WTC11 (cell line): ENCODE results near the gene PPP1R37. TPM values are rescaled to one million over a fixed set of nuclear protein-coding genes. Genes with fewer than 3 reads are reported as not detected.

Experiments used
- ATAC-seq: fragments of 200-7000 bp; cut with Tn5 transposase; 2 replicates; pipeline ENCODE4 v1.10.0; 2021; ENCODE audit warnings: mild to moderate bottlenecking, moderate library complexity
- CTCF ChIA-PET: fragments of 300-600 bp; sonication (Branson Sonifier 250); formaldehyde crosslinking; loops from one replicate; lab custom pipeline; 2021; ENCODE audit warnings: antibody characterized with exemption; lab: Charles Lee
- POLR2A ChIA-PET: fragments of 350-600 bp; sonication (Branson Sonifier 250); formaldehyde crosslinking; loops from one replicate; lab custom pipeline; 2021; ENCODE audit warnings: antibody characterized with exemption; lab: Charles Lee
- DNase-seq: peaks from one replicate; pipeline ENCODE4 v3.0.0; 2021; ENCODE audit warnings: low spot score
- H3K27ac Mint-ChIP-seq: 2 replicates; pipeline ENCODE4 v1.8.0; 2021; ENCODE audit warnings: mixed read lengths
- H3K27me3 Mint-ChIP-seq: 2 replicates; pipeline ENCODE4 v1.8.0; 2021; ENCODE audit warnings: low read depth, mild to moderate bottlenecking, moderate library complexity, mixed read lengths
- H3K36me3 Mint-ChIP-seq: 2 replicates; pipeline ENCODE4 v1.8.0; 2021; ENCODE audit warnings: mixed read lengths
- H3K4me1 Mint-ChIP-seq: 2 replicates; pipeline ENCODE4 v1.8.0; 2022; ENCODE audit warnings: mixed read lengths
- H3K4me3 Mint-ChIP-seq: 2 replicates; pipeline ENCODE4 v1.8.0; 2021; ENCODE audit warnings: mild to moderate bottlenecking, moderate library complexity, mixed read lengths
- H3K9me3 Mint-ChIP-seq: 2 replicates; pipeline ENCODE4 v1.8.0; 2021; ENCODE audit warnings: mixed read lengths
- ATF6 ChIP-seq: sonication (generic); formaldehyde crosslinking; IDR thresholded peaks from 2 replicates; pipeline ENCODE4 v1.8.1; 2023; ENCODE audit warnings: mild to moderate bottlenecking, missing genetic modification reagents
- FOXJ3 ChIP-seq: sonication (generic); formaldehyde crosslinking; IDR thresholded peaks from 2 replicates; pipeline ENCODE4 v1.9.0; 2021; ENCODE audit warnings: missing genetic modification reagents, mild to moderate bottlenecking, borderline replicate concordance
- GABPB1 ChIP-seq: sonication (generic); formaldehyde crosslinking; IDR thresholded peaks from 2 replicates; pipeline ENCODE4 v1.8.1; 2023; ENCODE audit warnings: mild to moderate bottlenecking, missing genetic modification reagents
- HMGXB4 ChIP-seq: sonication (generic); formaldehyde crosslinking; IDR thresholded peaks from 2 replicates; pipeline ENCODE4 v1.8.1; 2023; ENCODE audit warnings: mild to moderate bottlenecking, moderate library complexity, missing genetic modification reagents
- IRF1 ChIP-seq: sonication (generic); formaldehyde crosslinking; IDR thresholded peaks from 2 replicates; pipeline ENCODE4 v1.8.0; 2023; ENCODE audit warnings: missing genetic modification reagents
- IRF2 ChIP-seq: sonication (generic); formaldehyde crosslinking; IDR thresholded peaks from 2 replicates; pipeline ENCODE4 v1.8.0; 2022; ENCODE audit warnings: low read depth, missing genetic modification reagents, borderline replicate concordance
- JUN ChIP-seq: sonication (generic); formaldehyde crosslinking; IDR thresholded peaks from 2 replicates; pipeline ENCODE4 v1.8.0; 2023; ENCODE audit warnings: mild to moderate bottlenecking, missing genetic modification reagents
- NFATC4 ChIP-seq: fragments of 250-450 bp; sonication (Bioruptor Pico); IDR thresholded peaks from 2 replicates; pipeline ENCODE4 v1.9.0; 2021; ENCODE audit warnings: mild to moderate bottlenecking
- NFYB ChIP-seq: sonication (generic); formaldehyde crosslinking; conservative IDR thresholded peaks from 2 replicates; pipeline ENCODE4 v1.8.0; 2022; ENCODE audit warnings: low read depth, missing genetic modification reagents
- NR3C1 ChIP-seq: sonication (generic); formaldehyde crosslinking; conservative IDR thresholded peaks from 2 replicates; pipeline ENCODE4 v1.8.1; 2023; ENCODE audit warnings: low read depth, mild to moderate bottlenecking, missing genetic modification reagents
- PRRX2 ChIP-seq: fragments of 250-450 bp; sonication (Bioruptor Pico); IDR thresholded peaks from 2 replicates; pipeline ENCODE4 v1.8.0; 2021; ENCODE audit warnings: mild to moderate bottlenecking
- SMAD4 ChIP-seq: sonication (generic); formaldehyde crosslinking; IDR thresholded peaks from 2 replicates; pipeline ENCODE4 v1.8.0; 2022; ENCODE audit warnings: mild to moderate bottlenecking, missing genetic modification reagents
- SOX15 ChIP-seq: fragments of 250-450 bp; sonication (Bioruptor Pico); IDR thresholded peaks from 2 replicates; pipeline ENCODE4 v1.9.0; 2021; ENCODE audit warnings: mild to moderate bottlenecking
- ZBTB21 ChIP-seq: sonication (generic); formaldehyde crosslinking; IDR thresholded peaks from 2 replicates; pipeline ENCODE4 v1.8.1; 2023; ENCODE audit warnings: mild to moderate bottlenecking, missing genetic modification reagents, borderline replicate concordance
- ZNF121 ChIP-seq: sonication (generic); formaldehyde crosslinking; IDR thresholded peaks from 2 replicates; pipeline ENCODE4 v1.8.0; 2023; ENCODE audit warnings: missing genetic modification reagents
- ZNF232 ChIP-seq: sonication (generic); formaldehyde crosslinking; IDR thresholded peaks from 2 replicates; pipeline ENCODE4 v1.8.0; 2022; ENCODE audit warnings: mild to moderate bottlenecking, missing genetic modification reagents
- ZNF416 ChIP-seq: fragments of 250-450 bp; sonication (Bioruptor Pico); IDR thresholded peaks from 2 replicates; pipeline ENCODE4 v1.9.0; 2021; ENCODE audit warnings: mild to moderate bottlenecking, inconsistent platforms
- ZNF423 ChIP-seq: fragments of 250-450 bp; sonication (Bioruptor Pico); IDR thresholded peaks from 2 replicates; pipeline ENCODE4 v2.1.2; 2022; ENCODE audit warnings: mild to moderate bottlenecking, moderate library complexity
- total RNA-seq: library from RNA; stranded (reverse); gene quantifications from 3 replicates; pipeline ENCODE4 v1.2.3, GENCODE V29; 2021
- TF ChIP-seq, protein P1 (sequence below): sonication (generic); formaldehyde crosslinking; IDR thresholded peaks from 2 replicates; pipeline ENCODE4 v1.8.1; 2022; ENCODE audit warnings: mild to moderate bottlenecking, missing genetic modification reagents, moderate library complexity, borderline replicate concordance
- TF ChIP-seq, protein P2 (sequence below): sonication (generic); formaldehyde crosslinking; IDR thresholded peaks from 2 replicates; pipeline ENCODE4 v1.8.1; 2022; ENCODE audit warnings: mild to moderate bottlenecking, moderate library complexity, missing genetic modification reagents
- TF ChIP-seq, protein P3 (sequence below): sonication (generic); formaldehyde crosslinking; IDR thresholded peaks from 2 replicates; pipeline ENCODE4 v1.8.0; 2022; ENCODE audit warnings: mild to moderate bottlenecking, missing genetic modification reagents
- TF ChIP-seq, protein P4 (sequence below): sonication (generic); formaldehyde crosslinking; IDR thresholded peaks from 2 replicates; pipeline ENCODE4 v1.8.0; 2022; ENCODE audit warnings: mild to moderate bottlenecking, missing genetic modification reagents
- TF ChIP-seq, protein P5 (sequence below): fragments of 250-450 bp; sonication (Bioruptor Pico); IDR thresholded peaks from 2 replicates; pipeline ENCODE4 v2.1.2; 2022; ENCODE audit warnings: mild to moderate bottlenecking, moderate library complexity

PPP1R37 gene
- total RNA-seq, 1 experiment from 2014 or later = 35.4 TPM

DNA sequence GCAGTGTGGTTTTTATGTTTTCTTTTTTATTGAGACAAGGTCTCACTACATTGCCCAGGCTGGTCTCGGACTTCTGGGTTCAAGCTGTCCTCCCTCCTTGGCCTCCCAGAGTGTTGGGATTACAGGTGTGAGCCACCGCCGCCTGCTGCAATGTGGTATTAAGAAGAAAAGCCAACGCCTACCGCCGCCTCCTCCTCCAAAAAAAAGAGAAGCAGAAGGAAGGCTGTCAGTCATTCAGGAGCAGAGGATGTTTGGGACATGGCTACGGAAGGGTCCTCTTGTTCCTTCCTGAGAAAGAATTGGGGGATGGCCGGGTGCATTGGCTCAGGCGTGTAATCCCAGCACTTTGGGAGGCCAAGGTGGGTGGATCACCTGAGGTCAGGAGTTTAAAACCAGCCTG lies 1.2 kb downstream of the PPP1R37 start:
- POLR2A ChIA-PET = no interaction called here

GRCh38 chr19:45094707-45095106 lies 1.7 kb downstream of the PPP1R37 start:
- CTCF ChIA-PET = no interaction called here
- Mint-ChIP-seq H3K9me3 (no peaks in the 10 kb centered on the region), H3K27ac (peak overlapping the region; percentile 48), H3K27me3 (no peaks in the 10 kb centered on the region), H3K4me3 (peak overlapping the region; percentile 84), H3K4me1 (peaks cover 73% of the 10 kb centered on the region), H3K36me3 (peaks cover 9% of the 10 kb centered on the region; the same call in 1 of the 2 replicates)
- POLR2A ChIA-PET = no interaction called here
- DNase-seq (no peak), ATAC-seq (no peak)
- TF ChIP-seq GABPB1 (CRISPR knock-in tag) = no peak
- no peak for TF ChIP-seq IRF1
- TF ChIP-seq NFATC4 (CRISPR knock-in tag) = no peak
- TF ChIP-seq, protein P1, sequence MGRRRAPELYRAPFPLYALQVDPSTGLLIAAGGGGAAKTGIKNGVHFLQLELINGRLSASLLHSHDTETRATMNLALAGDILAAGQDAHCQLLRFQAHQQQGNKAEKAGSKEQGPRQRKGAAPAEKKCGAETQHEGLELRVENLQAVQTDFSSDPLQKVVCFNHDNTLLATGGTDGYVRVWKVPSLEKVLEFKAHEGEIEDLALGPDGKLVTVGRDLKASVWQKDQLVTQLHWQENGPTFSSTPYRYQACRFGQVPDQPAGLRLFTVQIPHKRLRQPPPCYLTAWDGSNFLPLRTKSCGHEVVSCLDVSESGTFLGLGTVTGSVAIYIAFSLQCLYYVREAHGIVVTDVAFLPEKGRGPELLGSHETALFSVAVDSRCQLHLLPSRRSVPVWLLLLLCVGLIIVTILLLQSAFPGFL = no peak
- no peak for TF ChIP-seq JUN
- TF ChIP-seq NR3C1 (CRISPR knock-in tag) = no peak
- no peak for TF ChIP-seq PRRX2 (CRISPR knock-in tag)
- TF ChIP-seq NFYB (CRISPR knock-in tag) = no peak
- TF ChIP-seq, protein P2, sequence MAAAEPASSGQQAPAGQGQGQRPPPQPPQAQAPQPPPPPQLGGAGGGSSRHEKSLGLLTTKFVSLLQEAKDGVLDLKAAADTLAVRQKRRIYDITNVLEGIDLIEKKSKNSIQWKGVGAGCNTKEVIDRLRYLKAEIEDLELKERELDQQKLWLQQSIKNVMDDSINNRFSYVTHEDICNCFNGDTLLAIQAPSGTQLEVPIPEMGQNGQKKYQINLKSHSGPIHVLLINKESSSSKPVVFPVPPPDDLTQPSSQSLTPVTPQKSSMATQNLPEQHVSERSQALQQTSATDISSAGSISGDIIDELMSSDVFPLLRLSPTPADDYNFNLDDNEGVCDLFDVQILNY (CRISPR knock-in tag) = no peak
- TF ChIP-seq, protein P3, sequence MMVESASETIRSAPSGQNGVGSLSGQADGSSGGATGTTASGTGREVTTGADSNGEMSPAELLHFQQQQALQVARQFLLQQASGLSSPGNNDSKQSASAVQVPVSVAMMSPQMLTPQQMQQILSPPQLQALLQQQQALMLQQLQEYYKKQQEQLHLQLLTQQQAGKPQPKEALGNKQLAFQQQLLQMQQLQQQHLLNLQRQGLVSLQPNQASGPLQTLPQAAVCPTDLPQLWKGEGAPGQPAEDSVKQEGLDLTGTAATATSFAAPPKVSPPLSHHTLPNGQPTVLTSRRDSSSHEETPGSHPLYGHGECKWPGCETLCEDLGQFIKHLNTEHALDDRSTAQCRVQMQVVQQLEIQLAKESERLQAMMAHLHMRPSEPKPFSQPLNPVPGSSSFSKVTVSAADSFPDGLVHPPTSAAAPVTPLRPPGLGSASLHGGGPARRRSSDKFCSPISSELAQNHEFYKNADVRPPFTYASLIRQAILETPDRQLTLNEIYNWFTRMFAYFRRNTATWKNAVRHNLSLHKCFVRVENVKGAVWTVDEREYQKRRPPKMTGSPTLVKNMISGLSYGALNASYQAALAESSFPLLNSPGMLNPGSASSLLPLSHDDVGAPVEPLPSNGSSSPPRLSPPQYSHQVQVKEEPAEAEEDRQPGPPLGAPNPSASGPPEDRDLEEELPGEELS (CRISPR knock-in tag) = no peak
- TF ChIP-seq IRF2 (CRISPR knock-in tag) = no peak
- TF ChIP-seq ZNF423 (CRISPR knock-in tag) = no peak

More for the DNA sequence above, 1.2 kb downstream of the PPP1R37 start:
- peaks cover 69% of the 10 kb centered on the region for H3K4me1 Mint-ChIP-seq
- H3K27me3 Mint-ChIP-seq = no peaks in the 10 kb centered on the region
- TF ChIP-seq SMAD4 (CRISPR knock-in tag) = no peak
- no peak for TF ChIP-seq ATF6 (CRISPR knock-in tag)
- no peak for TF ChIP-seq HMGXB4 (CRISPR knock-in tag)
- TF ChIP-seq ZNF121 (CRISPR knock-in tag) = no peak
- TF ChIP-seq SOX15 (CRISPR knock-in tag) = no peak
- no peak for TF ChIP-seq ZBTB21 (CRISPR knock-in tag)
- no peak for TF ChIP-seq NFYB (CRISPR knock-in tag)
- no peak for TF ChIP-seq ZNF232
- TF ChIP-seq, protein P4, sequence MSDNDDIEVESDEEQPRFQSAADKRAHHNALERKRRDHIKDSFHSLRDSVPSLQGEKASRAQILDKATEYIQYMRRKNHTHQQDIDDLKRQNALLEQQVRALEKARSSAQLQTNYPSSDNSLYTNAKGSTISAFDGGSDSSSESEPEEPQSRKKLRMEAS = no peak
- TF ChIP-seq, protein P5, sequence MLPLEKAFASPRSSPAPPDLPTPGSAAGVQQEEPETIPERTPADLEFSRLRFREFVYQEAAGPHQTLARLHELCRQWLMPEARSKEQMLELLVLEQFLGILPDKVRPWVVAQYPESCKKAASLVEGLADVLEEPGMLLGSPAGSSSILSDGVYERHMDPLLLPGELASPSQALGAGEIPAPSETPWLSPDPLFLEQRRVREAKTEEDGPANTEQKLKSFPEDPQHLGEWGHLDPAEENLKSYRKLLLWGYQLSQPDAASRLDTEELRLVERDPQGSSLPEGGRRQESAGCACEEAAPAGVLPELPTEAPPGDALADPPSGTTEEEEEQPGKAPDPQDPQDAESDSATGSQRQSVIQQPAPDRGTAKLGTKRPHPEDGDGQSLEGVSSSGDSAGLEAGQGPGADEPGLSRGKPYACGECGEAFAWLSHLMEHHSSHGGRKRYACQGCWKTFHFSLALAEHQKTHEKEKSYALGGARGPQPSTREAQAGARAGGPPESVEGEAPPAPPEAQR (CRISPR knock-in tag) = no peak
- TF ChIP-seq PRRX2 (CRISPR knock-in tag) = no peak
- no peak for TF ChIP-seq ZNF416 (CRISPR knock-in tag)
- TF ChIP-seq FOXJ3 (CRISPR knock-in tag) = no peak
- TF ChIP-seq, all 79 proteins: peak for 0
- peak overlapping the region; percentile 96 for H3K27ac Mint-ChIP-seq
- ATAC-seq = no peak
- no peaks in the 10 kb centered on the region for H3K9me3 Mint-ChIP-seq
- no peak for DNase-seq
- CTCF ChIA-PET = no interaction called here
- peaks cover 9% of the 10 kb centered on the region; the same call in 1 of the 2 replicates for H3K36me3 Mint-ChIP-seq
- H3K4me3 Mint-ChIP-seq = peak overlapping the region; percentile 84
